ENCODE results near the gene TVP23C.
"Not testable (repeated sequence)": the region's sequence is repeated elsewhere in the genome, so short reads cannot be mapped to it uniquely, and the experiment has no call there.

The TVP23C gene

DNA sequence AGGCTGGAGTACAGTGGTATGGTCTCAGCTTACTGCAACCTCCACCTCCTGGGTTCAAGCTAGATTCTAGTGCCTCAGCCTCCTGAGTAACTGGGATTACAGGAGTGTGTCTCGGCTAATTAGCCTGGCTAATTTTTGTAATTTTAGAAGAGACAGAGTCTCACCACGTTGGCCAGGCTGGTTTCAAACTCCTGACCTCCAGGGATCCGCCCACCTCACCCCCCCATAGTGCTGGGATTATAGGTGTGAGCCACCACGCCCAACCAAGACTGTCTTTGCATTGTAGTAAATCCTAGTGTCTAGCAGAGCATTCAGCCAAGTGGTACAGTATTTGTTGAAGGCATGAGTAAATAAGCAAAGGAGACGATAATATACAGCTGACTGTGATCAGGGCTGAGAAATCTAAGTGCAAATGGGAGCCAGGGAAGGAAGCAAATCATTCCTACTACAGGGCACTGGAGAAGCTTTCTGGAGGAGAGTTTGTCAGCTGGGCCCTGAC lies 5.9 kb downstream of the TVP23C start:
- not testable (repeated sequence) for H3K36me3 ChIP-seq (ENCODE audit: insufficient read depth, low read length); H3K4me1 ChIP-seq (ENCODE audit: insufficient read depth, low read length); H3K9ac ChIP-seq (ENCODE audit: low read depth, low read length); H3K9me3 ChIP-seq (ENCODE audit: control insufficient read depth, insufficient read depth, low read length)

GRCh38 chr17:15552932-15553331 lies 10.4 kb downstream of the TVP23C start:
- not testable (repeated sequence) for H3K9ac ChIP-seq (ENCODE audit: low read depth, low read length); H3K36me3 ChIP-seq (ENCODE audit: insufficient read depth, low read length); H3K9me3 ChIP-seq (ENCODE audit: control insufficient read depth, insufficient read depth, low read length); H3K4me1 ChIP-seq (ENCODE audit: insufficient read depth, low read length)

- H3K9ac ChIP-seq (ENCODE audit: low read depth, low read length); H3K4me1 ChIP-seq (ENCODE audit: insufficient read depth, low read length); H3K9me3 ChIP-seq (ENCODE audit: control insufficient read depth, insufficient read depth, low read length); H3K36me3 ChIP-seq (ENCODE audit: insufficient read depth, low read length): not testable (repeated sequence)
Measured at GRCh38 chr17:15549552-15549951, 13.7 kb downstream of the TVP23C start.

DNA sequence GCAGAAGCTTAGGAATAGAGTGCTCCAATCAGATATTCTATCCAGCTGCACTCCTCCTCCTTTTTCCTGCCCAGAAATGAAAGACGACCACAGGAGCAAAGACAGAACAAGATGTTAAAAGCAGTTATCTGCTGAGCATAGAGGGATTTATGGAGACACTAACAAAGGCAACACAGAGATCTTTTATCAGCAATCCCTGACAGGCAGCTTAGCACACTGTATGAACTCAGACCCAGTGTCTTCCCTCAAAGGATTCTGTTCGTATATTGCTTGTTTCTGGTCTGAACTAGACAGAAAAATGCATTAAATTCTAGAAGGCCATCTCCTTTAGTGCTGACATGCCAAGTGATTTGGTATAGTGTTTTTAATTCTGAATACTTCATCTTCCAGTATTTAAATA lies 16.7 kb downstream of the TVP23C start:
- not testable (repeated sequence) for H3K9me3 ChIP-seq (ENCODE audit: control insufficient read depth, insufficient read depth, low read length); H3K36me3 ChIP-seq (ENCODE audit: insufficient read depth, low read length); H3K9ac ChIP-seq (ENCODE audit: low read depth, low read length); H3K4me1 ChIP-seq (ENCODE audit: insufficient read depth, low read length)

GRCh38 chr17:15540371-15541219 lies 22.7 kb downstream of the TVP23C start:
- H3K9ac ChIP-seq (ENCODE audit: low read depth, low read length); H3K36me3 ChIP-seq (ENCODE audit: insufficient read depth, low read length); H3K4me1 ChIP-seq (ENCODE audit: insufficient read depth, low read length); H3K9me3 ChIP-seq (ENCODE audit: control insufficient read depth, insufficient read depth, low read length): not testable (repeated sequence)

DNA sequence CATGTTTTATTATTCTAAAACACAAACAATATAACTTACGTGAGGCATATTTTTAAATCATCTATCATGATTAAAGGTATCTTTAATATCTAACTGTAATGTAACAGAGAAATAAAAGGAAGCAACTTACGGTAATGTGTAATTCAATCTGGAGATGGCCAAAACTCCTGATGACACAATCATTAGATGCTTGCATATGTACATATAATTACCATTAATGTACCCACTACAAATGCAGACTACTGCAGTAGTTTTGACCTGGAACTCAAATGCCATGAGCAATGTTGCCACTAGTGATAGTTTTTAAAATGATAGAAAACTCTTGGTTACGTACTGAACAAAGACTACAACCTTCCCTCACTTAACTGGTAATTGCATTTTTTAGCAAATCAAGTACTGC lies 30.2 kb downstream of the TVP23C start:
- not testable (repeated sequence) for H3K36me3 ChIP-seq (ENCODE audit: insufficient read depth, low read length)

DNA sequence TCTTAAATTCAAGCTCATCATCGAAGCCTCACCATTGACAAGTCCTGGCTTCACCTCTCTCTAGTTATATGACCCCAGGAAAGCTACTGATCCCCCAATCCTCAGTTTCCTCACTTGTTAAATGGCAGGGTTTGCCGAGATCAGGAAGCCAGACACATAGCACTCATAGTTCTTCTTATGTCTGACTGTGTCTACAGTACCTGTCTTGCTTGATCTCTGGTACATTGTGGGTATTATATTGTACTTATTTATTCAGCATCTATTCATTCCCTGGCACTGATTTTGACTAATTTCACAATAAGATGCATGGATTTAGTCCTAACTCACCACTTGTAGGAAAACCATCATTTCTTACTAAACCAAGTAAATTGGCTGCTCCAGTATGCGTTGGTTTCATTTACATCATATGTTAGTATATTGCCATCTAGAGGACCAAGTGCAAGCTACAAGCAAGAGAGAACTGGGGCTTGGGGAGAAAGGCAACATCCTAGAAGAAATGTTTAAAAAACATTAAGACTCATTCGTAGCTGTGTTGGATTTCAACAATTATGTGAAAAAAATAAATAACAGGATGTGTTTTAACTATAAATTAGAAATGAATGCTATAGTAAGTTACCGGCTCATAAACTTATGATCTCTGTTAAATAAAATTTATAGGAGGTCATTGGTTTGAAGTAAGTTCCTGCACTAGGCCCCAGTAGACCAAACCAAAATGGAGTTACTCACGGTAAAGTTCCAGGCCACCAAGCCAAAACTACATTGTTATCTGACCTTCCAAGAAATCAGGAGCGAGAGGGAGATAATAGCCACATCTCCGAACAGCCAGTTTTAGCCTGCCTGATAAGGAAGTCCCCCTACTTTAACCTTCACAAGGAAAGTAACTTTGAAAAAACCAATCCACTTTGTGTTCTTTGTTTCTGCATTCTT lies 36.7 kb downstream of the TVP23C start:
- H3K4me1 ChIP-seq (ENCODE audit: insufficient read depth, low read length); H3K9ac ChIP-seq (ENCODE audit: low read depth, low read length); H3K36me3 ChIP-seq (ENCODE audit: insufficient read depth, low read length); H3K9me3 ChIP-seq (ENCODE audit: control insufficient read depth, insufficient read depth, low read length): not testable (repeated sequence)

More for the DNA sequence above, 30.2 kb downstream of the TVP23C start:
- not testable (repeated sequence) for H3K4me1 ChIP-seq (ENCODE audit: insufficient read depth, low read length); H3K9me3 ChIP-seq (ENCODE audit: control insufficient read depth, insufficient read depth, low read length); H3K9ac ChIP-seq (ENCODE audit: low read depth, low read length)

GRCh38 chr17:15524990-15525985 lies 38.0 kb downstream of the TVP23C start:
- H3K9me3 ChIP-seq (ENCODE audit: control insufficient read depth, insufficient read depth, low read length); H3K36me3 ChIP-seq (ENCODE audit: insufficient read depth, low read length); H3K9ac ChIP-seq (ENCODE audit: low read depth, low read length); H3K4me1 ChIP-seq (ENCODE audit: insufficient read depth, low read length): not testable (repeated sequence)

- peaks cover 7% of the 10 kb centered on the region for H3K36me3 ChIP-seq (ENCODE audit: insufficient read depth, low read length)
- H3K4me1 ChIP-seq (ENCODE audit: insufficient read depth, low read length), result no peaks in the 10 kb centered on the region
- H3K9me3 ChIP-seq (ENCODE audit: control insufficient read depth, insufficient read depth, low read length), result no peaks in the 10 kb centered on the region
- H3K9ac ChIP-seq (ENCODE audit: low read depth, low read length), result no peak overlapping the region
Measured at GRCh38 chr17:15516150-15516549, 47.1 kb downstream of the TVP23C start.

DNA sequence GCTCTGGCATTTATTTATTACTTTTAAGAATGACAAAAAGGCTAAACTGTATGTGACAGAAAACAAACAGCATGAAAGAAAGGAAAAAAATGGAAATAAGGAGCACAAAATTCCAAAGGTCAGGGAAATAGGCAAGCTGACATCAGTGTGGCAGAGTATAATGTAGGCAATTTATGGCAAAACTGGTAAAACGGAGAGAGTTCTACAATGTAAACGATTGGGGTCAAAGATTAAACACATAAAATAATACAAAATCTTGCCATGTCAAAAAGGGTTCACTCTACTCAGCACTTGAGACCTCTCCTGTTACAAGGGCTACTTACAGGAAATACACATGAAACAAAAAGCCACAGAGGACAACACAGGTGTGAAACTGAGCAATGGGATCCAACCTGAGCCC lies 48.8 kb downstream of the TVP23C start:
- H3K9ac ChIP-seq (ENCODE audit: low read depth, low read length), result no peak overlapping the region
- no peaks in the 10 kb centered on the region for H3K4me1 ChIP-seq (ENCODE audit: insufficient read depth, low read length)
- H3K9me3 ChIP-seq (ENCODE audit: control insufficient read depth, insufficient read depth, low read length), result no peaks in the 10 kb centered on the region
- H3K36me3 ChIP-seq (ENCODE audit: insufficient read depth, low read length), result peaks cover 10% of the 10 kb centered on the region

GRCh38 chr17:15513856-15514459 lies 49.3 kb downstream of the TVP23C start:
- H3K9me3 ChIP-seq (ENCODE audit: control insufficient read depth, insufficient read depth, low read length), result no peaks in the 10 kb centered on the region
- H3K9ac ChIP-seq (ENCODE audit: low read depth, low read length), result no peak overlapping the region
- H3K4me1 ChIP-seq (ENCODE audit: insufficient read depth, low read length), result no peaks in the 10 kb centered on the region
- H3K36me3 ChIP-seq (ENCODE audit: insufficient read depth, low read length), result peaks cover 10% of the 10 kb centered on the region

DNA sequence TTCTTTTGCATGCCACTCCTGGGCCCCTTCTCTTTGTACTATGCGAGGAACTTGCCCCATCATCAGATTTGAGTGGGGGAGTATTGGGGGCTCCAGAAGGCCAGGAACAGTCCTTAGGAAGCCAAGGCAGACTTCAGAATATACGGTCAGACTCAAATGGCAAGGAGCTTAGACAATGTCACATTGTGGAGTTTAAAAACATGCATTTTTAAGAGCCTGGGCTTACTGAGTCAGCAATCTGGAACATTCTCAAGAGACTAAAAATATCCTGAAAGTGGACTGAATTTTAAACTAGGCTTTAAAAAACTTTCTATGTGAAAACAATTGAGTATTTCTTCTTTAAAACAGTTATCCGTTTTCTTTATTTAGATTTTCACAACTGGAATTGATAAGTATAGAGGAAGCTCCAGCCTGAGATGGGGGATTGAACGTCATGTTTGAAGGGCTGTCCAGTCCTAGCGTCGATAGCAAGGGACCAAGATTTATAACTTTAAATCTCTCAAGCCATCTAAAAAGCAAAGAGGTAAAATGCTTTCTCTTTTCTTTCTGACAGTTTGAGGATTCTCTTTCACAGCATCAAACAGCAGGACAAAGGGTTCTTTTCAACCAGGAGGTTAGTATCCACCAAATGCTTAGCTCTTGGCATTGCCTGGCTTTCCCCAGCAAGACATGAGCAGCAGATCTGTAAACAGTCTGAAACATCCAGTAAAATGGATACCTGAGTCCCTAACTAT lies 50.1 kb downstream of the TVP23C start:
- Histone ChIP-seq H3K36me3 (ENCODE audit: insufficient read depth, low read length) (peaks cover 10% of the 10 kb centered on the region), H3K9ac (ENCODE audit: low read depth, low read length) (no peak overlapping the region)

GRCh38 chr17:15512071-15512709 lies 51.1 kb downstream of the TVP23C start:
- H3K9ac ChIP-seq (ENCODE audit: low read depth, low read length), result no peak overlapping the region
- peaks cover 10% of the 10 kb centered on the region for H3K36me3 ChIP-seq (ENCODE audit: insufficient read depth, low read length)
- no peaks in the 10 kb centered on the region for H3K9me3 ChIP-seq (ENCODE audit: control insufficient read depth, insufficient read depth, low read length)
- H3K4me1 ChIP-seq (ENCODE audit: insufficient read depth, low read length), result no peaks in the 10 kb centered on the region

More for the DNA sequence above, 50.1 kb downstream of the TVP23C start:
- Histone ChIP-seq H3K4me1 (ENCODE audit: insufficient read depth, low read length) (no peaks in the 10 kb centered on the region), H3K9me3 (ENCODE audit: control insufficient read depth, insufficient read depth, low read length) (no peaks in the 10 kb centered on the region)

Data from ES-I3 (cell line).